GM23338 (cell line): ENCODE measurements around the gene CXCL1. TPM values are rescaled to one million over a fixed set of nuclear protein-coding genes. Genes with fewer than 3 reads are reported as not detected.

Experiments used
- ATAC-seq: fragments of 200-7000 bp; cut with Tn5 transposase; 3 replicates; pipeline ENCODE4 v1.9.1; 2020
- DNase-seq: peaks from one replicate; pipeline ENCODE4 v3.0.0-alpha.2; 2015; ENCODE audit warnings: low spot score
- H2AFZ ChIP-seq: fragments of 200-600 bp; sonication (generic); 2 replicates; pipeline ENCODE4 v1.8.0; 2016; ENCODE audit warnings: antibody characterized with exemption, mild to moderate bottlenecking, moderate library complexity
- H3F3A ChIP-seq: fragments of 200-600 bp; sonication (generic); replicated peaks from 2 replicates; pipeline ENCODE4 v1.8.0; 2017; ENCODE audit warnings: antibody characterized with exemption, mixed run types, low read depth
- H3K27ac ChIP-seq: fragments of 200-600 bp; sonication (generic); 2 replicates; pipeline ENCODE4 v1.6.1; 2016; ENCODE audit warnings: low read depth
- H3K27me3 ChIP-seq: fragments of 200-600 bp; sonication (generic); 2 replicates; pipeline ENCODE4 v1.8.0; 2016; ENCODE audit warnings: mild to moderate bottlenecking, mixed run types, moderate library complexity; ENCODE audit not compliant: insufficient read depth
- H3K36me3 ChIP-seq: fragments of 200-600 bp; sonication (generic); 2 replicates; pipeline ENCODE4 v1.8.0; 2016; ENCODE audit warnings: mild to moderate bottlenecking; ENCODE audit not compliant: insufficient read depth
- H3K4me1 ChIP-seq: fragments of 200-600 bp; sonication (generic); 2 replicates; pipeline ENCODE4 v1.8.0; 2016; ENCODE audit warnings: mild to moderate bottlenecking, moderate library complexity; ENCODE audit not compliant: insufficient read depth
- H3K4me2 ChIP-seq: fragments of 200-600 bp; sonication (generic); 2 replicates; pipeline ENCODE4 v1.7.1; 2017; ENCODE audit warnings: mixed run types
- H3K4me3 ChIP-seq: fragments of 200-600 bp; sonication (generic); 2 replicates; pipeline ENCODE4 v1.6.1; 2016; ENCODE audit warnings: mixed run types
- H3K79me2 ChIP-seq: fragments of 200-600 bp; sonication (generic); replicated peaks from 2 replicates; pipeline ENCODE4 v1.8.0; 2017; ENCODE audit warnings: mild to moderate bottlenecking; ENCODE audit not compliant: insufficient read depth
- H3K9me2 ChIP-seq: fragments of 200-600 bp; sonication (generic); 2 replicates; pipeline ENCODE4 v1.8.0; 2017; ENCODE audit not compliant: insufficient read depth
- H4K20me1 ChIP-seq: fragments of 200-600 bp; sonication (generic); replicated peaks from 2 replicates; pipeline ENCODE4 v1.8.0; 2017; ENCODE audit warnings: mild to moderate bottlenecking; ENCODE audit not compliant: insufficient read depth
- H3K27ac Mint-ChIP-seq: 2 replicates; pipeline ENCODE4 v1.8.0; 2020; ENCODE audit warnings: inconsistent platforms, mild to moderate bottlenecking, moderate library complexity, mixed read lengths
- H3K27me3 Mint-ChIP-seq: 3 replicates; pipeline ENCODE4 v1.8.0; 2022; ENCODE audit warnings: low read depth, mild to moderate bottlenecking, moderate library complexity, mixed read lengths, inconsistent platforms; ENCODE audit not compliant: insufficient read depth, poor library complexity
- H3K36me3 Mint-ChIP-seq: 3 replicates; pipeline ENCODE4 v1.8.0; 2021; ENCODE audit warnings: low read depth, mild to moderate bottlenecking, inconsistent platforms, moderate library complexity, mixed read lengths
- H3K4me1 Mint-ChIP-seq: 3 replicates; pipeline ENCODE4 v1.8.0; 2020; ENCODE audit warnings: mild to moderate bottlenecking, inconsistent platforms, mixed read lengths
- H3K4me3 Mint-ChIP-seq: 3 replicates; pipeline ENCODE4 v1.8.0; 2021; ENCODE audit warnings: moderate library complexity, mild to moderate bottlenecking, inconsistent platforms, mixed read lengths
- H3K9me3 Mint-ChIP-seq: 3 replicates; pipeline ENCODE4 v1.8.0; 2020; ENCODE audit warnings: moderate library complexity, mild to moderate bottlenecking, inconsistent platforms, mixed read lengths
- ETS1 ChIP-seq: IDR thresholded peaks from 2 replicates; pipeline ENCODE4 v1.6.1; 2016; ENCODE audit warnings: antibody characterized with exemption
- EZH2phosphoT487 ChIP-seq: fragments of 200-600 bp; sonication (generic); IDR thresholded peaks from one replicate; pipeline ENCODE4 v1.8.1; 2018; ENCODE audit warnings: antibody characterized with exemption; ENCODE audit not compliant: unreplicated experiment
- JUNB ChIP-seq: IDR thresholded peaks from one replicate; pipeline ENCODE4 v1.6.1; 2016; ENCODE audit warnings: antibody characterized with exemption; ENCODE audit not compliant: unreplicated experiment
- POLR2AphosphoS5 ChIP-seq: IDR thresholded peaks from 2 replicates; pipeline ENCODE4 v1.6.1; 2016; ENCODE audit warnings: antibody characterized with exemption, low read depth
- STAT1 ChIP-seq: IDR thresholded peaks from one replicate; pipeline ENCODE4 v1.6.1; 2016; ENCODE audit warnings: antibody characterized with exemption; ENCODE audit not compliant: unreplicated experiment
- ZNF114 ChIP-seq: fragments of 250-450 bp; sonication (Bioruptor Pico); IDR thresholded peaks from 2 replicates; pipeline ENCODE4 v1.5.0; 2020; ENCODE audit warnings: mild to moderate bottlenecking, moderate library complexity
- ZNF331 ChIP-seq: fragments of 250-450 bp; sonication (Bioruptor Pico); IDR thresholded peaks from 2 replicates; pipeline ENCODE4 v1.5.0; 2020; ENCODE audit warnings: low read depth, mild to moderate bottlenecking, moderate library complexity
- ZNF462 ChIP-seq: fragments of 250-450 bp; sonication (Bioruptor Pico); IDR thresholded peaks from 2 replicates; pipeline ENCODE4 v1.5.0; 2020; ENCODE audit warnings: mild to moderate bottlenecking, moderate library complexity
- polyA plus RNA-seq: library from polyadenylated mRNA; unstranded; fragments of >200 nt; fragmentation: Nextera tagmentation; extraction: Ambion mirVana; gene quantifications from 2 replicates; pipeline ENCODE4 v1.2.1, GENCODE V29; 2016
- total RNA-seq: library from RNA; depleted of rRNA; stranded (reverse); fragments of >200 nt; shearing (Covaris generic); gene quantifications from 2 replicates; pipeline ENCODE4 v1.2.3, GENCODE V29; 2014

The CXCL1 gene
- total and polyA plus RNA-seq, 2 experiments from 2014 or later: 1.6 to 2.5 TPM

GRCh38 chr4:73911746-73912145, 42.6 kb downstream of the CXCL1 start:
- DNase-seq: no peak
- TF ChIP-seq STAT1 (no peak), ZNF462 (no peak), POLR2AphosphoS5 (no peak), ETS1 (no peak), EZH2phosphoT487 (no peak), ZNF114 (CRISPR knock-in tag) (no peak), ZNF331 (no peak), JUNB (no peak)
- Histone ChIP-seq H3K36me3 (no peaks in the 10 kb centered on the region), H3K9me2 (no peaks in the 10 kb centered on the region), H3K4me3 (no peak overlapping the region), H3K27me3 (no peaks in the 10 kb centered on the region), H3K27ac (no peak overlapping the region), H4K20me1 (no peaks in the 10 kb centered on the region), H2AFZ (peak overlapping the region; percentile 30; the same call in 1 of the 2 replicates), H3K4me1 (no peaks in the 10 kb centered on the region), H3F3A (no peaks in the 10 kb centered on the region), H3K4me2 (no peak overlapping the region), H3K79me2 (no peaks in the 10 kb centered on the region)
- ATAC-seq: no peak
- H3K27ac Mint-ChIP-seq: no peak overlapping the region
- no peak overlapping the region for H3K4me3 Mint-ChIP-seq
- no peaks in the 10 kb centered on the region for H3K4me1 Mint-ChIP-seq
- no peaks in the 10 kb centered on the region for H3K9me3 Mint-ChIP-seq
- H3K36me3 Mint-ChIP-seq: no peaks in the 10 kb centered on the region
- H3K27me3 Mint-ChIP-seq: no peaks in the 10 kb centered on the region
